SK-N-SH treated with all-trans-retinoic acid at 6 μM for 48 hours (cell line): Measurements from ENCODE around the gene ALDH3B2.

Source experiments
- ARNTL ChIP-seq: fragments of 450-650 bp; formaldehyde crosslinking; IDR thresholded peaks from 2 replicates; pipeline ENCODE4 v1.5.0; 2020; ENCODE audit warnings: low read depth, mild to moderate bottlenecking, moderate library complexity, borderline replicate concordance
- ESRRG ChIP-seq: fragments of 250-450 bp; sonication (Bioruptor Pico); IDR thresholded peaks from 2 replicates; pipeline ENCODE4 v1.6.1; 2021; ENCODE audit warnings: mild to moderate bottlenecking
- GLIS3 ChIP-seq: fragments of 250-450 bp; sonication (Bioruptor Pico); IDR thresholded peaks from 2 replicates; pipeline ENCODE4 v1.5.0; 2020; ENCODE audit warnings: mild to moderate bottlenecking, moderate library complexity
- PATZ1 ChIP-seq: fragments of 250-450 bp; sonication (Bioruptor Pico); IDR thresholded peaks from 2 replicates; pipeline ENCODE4 v1.8.0; 2020; ENCODE audit warnings: mild to moderate bottlenecking, moderate library complexity, borderline replicate concordance
- POU6F1 ChIP-seq: fragments of 250-450 bp; sonication (Bioruptor Pico); IDR thresholded peaks from 2 replicates; pipeline ENCODE4 v1.8.0; 2021; ENCODE audit warnings: low read depth, mild to moderate bottlenecking, moderate library complexity, borderline replicate concordance
- PPARA ChIP-seq: fragments of 250-450 bp; sonication (Bioruptor Pico); IDR thresholded peaks from 2 replicates; pipeline ENCODE4 v1.5.0; 2020; ENCODE audit warnings: mild to moderate bottlenecking, borderline replicate concordance
- TCF4 ChIP-seq: fragments of 250-450 bp; sonication (Bioruptor Pico); IDR thresholded peaks from 2 replicates; pipeline ENCODE4 v1.8.0; 2021; ENCODE audit warnings: mild to moderate bottlenecking, moderate library complexity, borderline replicate concordance
- ZFP3 ChIP-seq: fragments of 250-450 bp; sonication (Bioruptor Pico); IDR thresholded peaks from 2 replicates; pipeline ENCODE4 v1.5.0; 2020; ENCODE audit warnings: mild to moderate bottlenecking, moderate library complexity
- ZFP30 ChIP-seq: fragments of 450-650 bp; formaldehyde crosslinking; IDR thresholded peaks from 2 replicates; pipeline ENCODE4 v1.5.0; 2022; ENCODE audit warnings: mild to moderate bottlenecking, moderate library complexity
- ZNF565 ChIP-seq: fragments of 450-650 bp; formaldehyde crosslinking; conservative IDR thresholded peaks from 2 replicates; pipeline ENCODE4 v1.5.0; 2020; ENCODE audit warnings: low read depth, mild to moderate bottlenecking, moderate library complexity
- ZNF70 ChIP-seq: fragments of 450-650 bp; formaldehyde crosslinking; IDR thresholded peaks from 2 replicates; pipeline ENCODE4 v1.5.0; 2020; ENCODE audit warnings: mild to moderate bottlenecking, moderate library complexity

- TF ChIP-seq TCF4 (CRISPR knock-in tag) (no peak), ZFP30 (CRISPR knock-in tag) (no peak), PATZ1 (CRISPR knock-in tag) (no peak), ARNTL (no peak), ZFP3 (CRISPR knock-in tag) (no peak), POU6F1 (CRISPR knock-in tag) (no peak), ESRRG (CRISPR knock-in tag) (no peak), ZNF565 (CRISPR knock-in tag) (no peak), ZNF70 (CRISPR knock-in tag) (no peak), PPARA (no peak), GLIS3 (CRISPR knock-in tag) (no peak)
Observed at GRCh38 chr11:67666676-67667489, 7.5 kb downstream of the ALDH3B2 start.
